Astrocyte (in vitro differentiated cells and primary cell): ENCODE data around the gene ZNF280D.

Source experiments
- EZH2 ChIP-seq: IDR thresholded peaks from 2 replicates; pipeline ENCODE4 v1.6.1; 2012; ENCODE audit warnings: mild to moderate bottlenecking, low read length, inconsistent platforms; ENCODE audit not compliant: insufficient read depth
- TF ChIP-seq, protein P1 (sequence below): IDR thresholded peaks from 2 replicates; pipeline ENCODE4 v1.5.1; 2011; ENCODE audit warnings: low read depth, mild to moderate bottlenecking, inconsistent platforms, low read length, moderate library complexity; ENCODE audit not compliant: insufficient read depth

DNA sequence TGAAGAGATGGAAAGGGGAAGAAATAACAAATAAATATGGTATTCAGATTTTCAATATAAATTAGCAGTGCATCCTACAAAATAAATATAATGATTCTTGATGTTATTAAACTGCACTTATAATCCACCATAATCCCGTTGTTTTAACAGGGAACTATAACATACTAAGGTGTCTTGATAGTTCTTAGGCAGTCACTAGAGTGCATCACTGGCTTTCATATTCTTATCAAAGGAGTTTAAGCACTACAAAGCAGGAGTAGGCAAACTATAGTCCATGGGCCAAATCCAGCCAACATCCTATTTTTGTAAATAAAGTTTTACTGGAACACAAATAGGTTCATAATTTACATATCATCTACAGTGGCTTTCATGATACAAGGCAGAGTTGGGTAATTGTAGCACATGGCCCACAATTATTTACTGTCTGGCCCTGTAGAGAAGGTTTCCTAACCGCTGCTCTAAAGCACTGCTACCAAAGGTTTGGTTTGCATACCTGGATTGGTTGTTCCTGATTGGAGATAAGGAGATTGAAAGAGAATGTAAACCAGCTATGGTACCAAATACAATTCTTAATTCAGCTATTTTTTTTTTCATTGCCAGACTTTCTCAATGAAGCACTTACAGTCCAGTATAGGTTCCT, 104.3 kb downstream of the ZNF280D start:
- TF ChIP-seq EZH2: no peak
- TF ChIP-seq, protein P1, sequence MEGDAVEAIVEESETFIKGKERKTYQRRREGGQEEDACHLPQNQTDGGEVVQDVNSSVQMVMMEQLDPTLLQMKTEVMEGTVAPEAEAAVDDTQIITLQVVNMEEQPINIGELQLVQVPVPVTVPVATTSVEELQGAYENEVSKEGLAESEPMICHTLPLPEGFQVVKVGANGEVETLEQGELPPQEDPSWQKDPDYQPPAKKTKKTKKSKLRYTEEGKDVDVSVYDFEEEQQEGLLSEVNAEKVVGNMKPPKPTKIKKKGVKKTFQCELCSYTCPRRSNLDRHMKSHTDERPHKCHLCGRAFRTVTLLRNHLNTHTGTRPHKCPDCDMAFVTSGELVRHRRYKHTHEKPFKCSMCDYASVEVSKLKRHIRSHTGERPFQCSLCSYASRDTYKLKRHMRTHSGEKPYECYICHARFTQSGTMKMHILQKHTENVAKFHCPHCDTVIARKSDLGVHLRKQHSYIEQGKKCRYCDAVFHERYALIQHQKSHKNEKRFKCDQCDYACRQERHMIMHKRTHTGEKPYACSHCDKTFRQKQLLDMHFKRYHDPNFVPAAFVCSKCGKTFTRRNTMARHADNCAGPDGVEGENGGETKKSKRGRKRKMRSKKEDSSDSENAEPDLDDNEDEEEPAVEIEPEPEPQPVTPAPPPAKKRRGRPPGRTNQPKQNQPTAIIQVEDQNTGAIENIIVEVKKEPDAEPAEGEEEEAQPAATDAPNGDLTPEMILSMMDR: no peak
